Urinary bladder (tissue), 4 donors: ENCODE measurements around the gene UBE2F. TPM values are rescaled to one million over a fixed set of nuclear protein-coding genes. Genes with fewer than 3 reads are reported as not detected.
"Not testable (repeated sequence)": the region's sequence is repeated elsewhere in the genome, so short reads cannot be mapped to it uniquely, and the experiment has no call there.

Experiments used
- DNase-seq: peaks from one replicate; pipeline ENCODE4 v3.0.0-alpha.2; 2015; ENCODE audit errors: extremely low spot score
- H3K27ac ChIP-seq: one replicate; pipeline ENCODE4 v1.5.1; 2013; ENCODE audit warnings: low read depth, mild to moderate bottlenecking, moderate library complexity
- H3K36me3 ChIP-seq: one replicate; pipeline ENCODE4 v1.6.1; 2013; ENCODE audit warnings: mild to moderate bottlenecking, moderate library complexity; ENCODE audit not compliant: insufficient read depth
- H3K4me1 ChIP-seq: one replicate; pipeline ENCODE4 v1.6.1; 2013; ENCODE audit warnings: mild to moderate bottlenecking, moderate library complexity; ENCODE audit not compliant: insufficient read depth
- H3K4me3 ChIP-seq: one replicate; pipeline ENCODE4 v1.5.1; 2013; ENCODE audit warnings: low read depth, low read length
- WGBS: extraction: QIAGEN DNeasy Blood & Tissue Kit; methylation state at CpG from one replicate; pipeline ENCODE4 v1.1.7; 2013; 5-methylcytosine and 5-hydroxymethylcytosine counted together
- polyA plus RNA-seq: library from polyadenylated mRNA; stranded (reverse); fragments of 200-250 nt; gene quantifications from one replicate; pipeline ENCODE4 v1.2.3, GENCODE V29; 2013
- total RNA-seq: library from RNA; depleted of rRNA; stranded (reverse); fragments of >200 nt; gene quantifications from one replicate; pipeline ENCODE4 v1.2.3, GENCODE V29; 2014
- donor health status: healthy with polysubstance abuse.
- donor health status: healthy.

Gene UBE2F
- total and polyA plus RNA-seq, 2 donors, result 25.9 to 38.3 TPM

DNA sequence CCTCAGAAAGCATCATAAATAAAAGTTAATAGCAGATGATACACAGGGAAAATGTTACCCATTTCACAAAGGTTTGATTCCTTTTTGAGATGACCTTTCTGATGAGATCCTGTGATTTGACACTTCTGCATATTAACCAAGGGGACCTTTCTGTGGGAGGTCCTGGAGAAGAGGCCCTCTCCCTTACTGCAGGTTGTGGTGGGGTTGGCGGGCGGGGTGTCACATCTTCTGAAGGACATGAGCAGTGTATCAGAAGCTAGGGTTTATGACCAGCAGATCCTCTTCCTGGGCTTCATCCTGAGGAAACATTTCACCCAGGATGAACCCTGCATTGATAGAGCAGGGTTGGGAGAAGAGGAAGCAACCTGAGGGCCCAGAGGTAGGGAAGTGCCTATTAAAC, 56.8 kb downstream of the UBE2F start:
- no peak for DNase-seq
- no peaks in the 10 kb centered on the region for H3K4me1 ChIP-seq
- no peaks in the 10 kb centered on the region for H3K36me3 ChIP-seq
- H3K4me3 ChIP-seq, result no peak overlapping the region
- no peak overlapping the region for H3K27ac ChIP-seq
- 98% methylated on average over 2 of the region's 2 CpGs for WGBS

DNA sequence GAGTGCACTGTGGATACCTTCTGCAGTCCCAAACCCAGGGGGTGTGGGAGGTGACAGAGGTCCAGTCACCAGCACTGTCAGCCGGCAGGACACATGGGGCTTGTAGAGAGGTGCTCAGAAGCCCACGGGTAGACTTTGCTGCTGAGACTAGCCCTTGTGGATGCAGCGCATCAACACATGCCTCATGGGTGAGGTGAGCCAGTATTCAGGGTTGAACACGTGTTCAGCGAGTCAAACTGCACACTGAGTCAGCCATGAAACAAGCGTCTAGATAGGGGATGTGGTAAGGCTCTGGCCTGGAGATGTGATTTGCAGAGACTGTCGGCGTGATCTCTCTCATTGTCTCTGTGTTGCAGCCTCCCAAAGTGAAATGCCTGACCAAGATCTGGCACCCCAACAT, 58.2 kb downstream of the UBE2F start:
- 86% methylated on average over 8 of the region's 8 CpGs for WGBS

GRCh38 chr2:238025741-238026360, 59.0 kb downstream of the UBE2F start:
- no peak for DNase-seq
- WGBS, result 94% methylated on average over 9 of the region's 9 CpGs
- no peak overlapping the region for H3K4me3 ChIP-seq
- no peaks in the 10 kb centered on the region for H3K36me3 ChIP-seq
- no peaks in the 10 kb centered on the region for H3K4me1 ChIP-seq
- no peak overlapping the region for H3K27ac ChIP-seq

More for the DNA sequence above, 58.2 kb downstream of the UBE2F start:
- no peak overlapping the region for H3K27ac ChIP-seq
- H3K36me3 ChIP-seq, result no peaks in the 10 kb centered on the region
- H3K4me1 ChIP-seq, result no peaks in the 10 kb centered on the region
- H3K4me3 ChIP-seq, result no peak overlapping the region
- DNase-seq, result no peak

DNA sequence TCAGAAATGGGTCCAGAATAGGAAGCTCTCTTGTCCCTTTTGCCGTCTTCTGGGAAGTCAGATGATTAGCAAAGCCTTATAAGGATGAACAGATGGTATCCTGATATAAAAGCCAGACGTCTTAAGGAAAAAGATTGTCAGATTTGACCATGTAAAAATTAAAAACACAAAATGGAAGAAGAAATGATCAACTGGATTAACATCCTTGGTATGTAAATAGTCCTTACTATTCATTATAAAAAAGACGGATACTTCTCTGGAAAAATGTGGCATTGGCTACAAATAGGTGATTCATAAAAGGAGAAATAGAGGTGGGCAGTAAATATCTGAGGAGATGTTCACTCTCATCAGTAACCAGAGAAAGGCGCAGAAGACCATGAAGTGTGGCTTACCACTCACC, 60.2 kb downstream of the UBE2F start:
- no peaks in the 10 kb centered on the region for H3K36me3 ChIP-seq
- no peaks in the 10 kb centered on the region for H3K4me1 ChIP-seq
- DNase-seq, result no peak
- no peak overlapping the region for H3K27ac ChIP-seq
- 81% methylated on average over 4 of the region's 4 CpGs for WGBS
- no peak overlapping the region for H3K4me3 ChIP-seq

GRCh38 chr2:238027591-238028415, 61.0 kb downstream of the UBE2F start:
- H3K36me3 ChIP-seq, result no peaks in the 10 kb centered on the region
- no peak overlapping the region for H3K27ac ChIP-seq
- H3K4me3 ChIP-seq, result no peak overlapping the region
- H3K4me1 ChIP-seq, result no peaks in the 10 kb centered on the region
- 77% methylated on average over 9 of the region's 9 CpGs for WGBS
- no peak for DNase-seq

- 100% methylated on average over 3 of the region's 3 CpGs for WGBS
- no peak overlapping the region for H3K27ac ChIP-seq
- H3K36me3 ChIP-seq, result no peaks in the 10 kb centered on the region
- H3K4me3 ChIP-seq, result no peak overlapping the region
- no peaks in the 10 kb centered on the region for H3K4me1 ChIP-seq
- no peak for DNase-seq
These were observed 63.0 kb downstream of the UBE2F start for GRCh38 chr2:238029853-238030252.

GRCh38 chr2:238030422-238031155, 63.8 kb downstream of the UBE2F start:
- no peak for DNase-seq
- no peak overlapping the region for H3K27ac ChIP-seq
- H3K4me3 ChIP-seq, result no peak overlapping the region
- H3K36me3 ChIP-seq, result no peaks in the 10 kb centered on the region
- H3K4me1 ChIP-seq, result no peaks in the 10 kb centered on the region
- WGBS, result 88% methylated on average over 8 of the region's 8 CpGs

DNA sequence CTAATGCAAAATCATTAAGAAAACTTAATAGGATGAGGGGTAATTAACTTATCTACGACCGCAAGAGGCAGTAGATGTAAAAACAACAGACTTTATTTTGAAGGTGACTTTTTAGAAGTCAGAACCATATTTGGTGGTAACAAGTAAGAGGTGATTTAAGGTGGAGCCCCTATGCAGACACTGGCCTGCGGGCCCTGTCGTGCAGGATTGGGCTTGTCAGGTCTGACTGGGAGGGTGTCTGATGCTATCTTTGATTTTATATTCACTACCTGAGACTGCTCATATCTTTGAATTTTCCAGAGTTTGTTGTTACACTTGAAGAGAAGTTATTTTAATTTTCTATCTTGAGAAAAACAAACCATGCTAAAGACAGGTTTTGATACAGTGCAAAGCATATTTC, 64.9 kb downstream of the UBE2F start:
- Histone ChIP-seq H3K4me1 (no peaks in the 10 kb centered on the region), H3K36me3 (no peaks in the 10 kb centered on the region), H3K4me3 (no peak overlapping the region), H3K27ac (no peak overlapping the region)
- peak; percentile 6 for DNase-seq
- WGBS, result 91% methylated on average over 4 of the region's 4 CpGs

DNA sequence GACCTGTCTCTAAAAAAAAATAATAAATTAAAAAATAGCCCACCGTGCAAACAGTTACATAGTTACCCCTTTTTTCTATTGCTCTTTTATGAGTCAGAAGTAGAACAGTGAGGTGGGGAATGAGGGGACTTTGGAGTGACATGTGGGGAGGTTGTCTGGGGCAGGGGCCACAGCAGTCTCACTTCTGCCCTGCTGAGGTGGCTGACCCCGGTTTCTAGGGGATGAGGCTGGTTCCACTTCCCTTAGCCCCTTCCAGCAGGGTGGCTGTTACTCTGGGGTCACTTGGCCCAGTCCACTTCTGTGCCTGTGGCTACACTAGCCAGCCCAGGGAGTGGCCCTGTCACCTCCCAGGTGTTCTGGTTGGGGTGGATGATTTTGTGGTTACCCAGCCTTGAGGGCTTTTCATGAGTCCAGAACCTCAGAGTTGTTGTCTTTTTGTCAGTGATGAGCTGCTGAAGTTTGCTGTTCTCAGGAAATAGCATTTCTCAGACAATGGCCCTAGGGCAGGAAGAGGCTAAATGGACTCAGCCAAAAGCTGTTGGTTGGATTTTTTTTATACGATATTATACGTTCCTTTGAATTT, 66.0 kb downstream of the UBE2F start:
- no peak overlapping the region for H3K4me3 ChIP-seq
- H3K4me1 ChIP-seq, result no peaks in the 10 kb centered on the region
- H3K36me3 ChIP-seq, result no peaks in the 10 kb centered on the region
- 62% methylated on average over 4 of the region's 4 CpGs for WGBS
- no peak for DNase-seq
- no peak overlapping the region for H3K27ac ChIP-seq

GRCh38 chr2:238033991-238034390, 67.2 kb downstream of the UBE2F start:
- not testable (repeated sequence) for DNase-seq, H3K27ac ChIP-seq, H3K4me3 ChIP-seq, H3K36me3 ChIP-seq, H3K4me1 ChIP-seq
- WGBS, result 98% methylated on average over 9 of the region's 9 CpGs

GRCh38 chr2:238038203-238038602, 71.4 kb downstream of the UBE2F start:
- H3K36me3 ChIP-seq, result no peaks in the 10 kb centered on the region
- 97% methylated on average over 8 of the region's 8 CpGs for WGBS

DNA sequence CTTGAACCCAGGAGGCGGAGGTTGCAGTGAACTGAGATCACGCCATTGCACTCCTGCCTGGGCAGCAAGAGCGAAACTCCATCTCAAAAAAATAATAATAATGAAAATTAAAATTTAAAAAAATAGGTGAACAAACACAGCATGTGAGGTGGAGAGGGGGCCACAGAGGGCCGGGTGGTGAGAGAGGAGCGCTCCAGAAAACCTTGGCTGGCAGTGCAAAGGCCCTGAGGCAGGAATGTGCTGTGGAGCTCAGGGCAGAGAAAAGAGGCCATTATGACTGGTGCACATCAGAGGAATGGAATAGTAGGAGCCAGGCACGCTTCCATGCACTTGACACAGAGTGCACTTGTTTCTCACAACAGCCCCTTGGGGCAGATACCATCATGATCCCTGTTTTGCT, 72.3 kb downstream of the UBE2F start:
- 90% methylated on average over 6 of the region's 6 CpGs for WGBS
- Histone ChIP-seq H3K4me3 (no peak overlapping the region), H3K27ac (no peak overlapping the region), H3K4me1 (no peaks in the 10 kb centered on the region), H3K36me3 (no peaks in the 10 kb centered on the region)
- no peak for DNase-seq

More at GRCh38 chr2:238038203-238038602, 71.4 kb downstream of the UBE2F start:
- Histone ChIP-seq H3K4me3 (no peak overlapping the region), H3K27ac (no peak overlapping the region), H3K4me1 (no peaks in the 10 kb centered on the region)
- no peak for DNase-seq

- no peaks in the 10 kb centered on the region for H3K4me1 ChIP-seq
- WGBS, result 95% methylated on average over 11 of the region's 11 CpGs
- H3K36me3 ChIP-seq, result no peaks in the 10 kb centered on the region
- no peak overlapping the region for H3K4me3 ChIP-seq
- DNase-seq, result no peak
- no peak overlapping the region for H3K27ac ChIP-seq
These were observed 73.2 kb downstream of the UBE2F start for GRCh38 chr2:238039985-238040384.
